Measurements from ENCODE around the gene AMMECR1.

Gene AMMECR1

DNA sequence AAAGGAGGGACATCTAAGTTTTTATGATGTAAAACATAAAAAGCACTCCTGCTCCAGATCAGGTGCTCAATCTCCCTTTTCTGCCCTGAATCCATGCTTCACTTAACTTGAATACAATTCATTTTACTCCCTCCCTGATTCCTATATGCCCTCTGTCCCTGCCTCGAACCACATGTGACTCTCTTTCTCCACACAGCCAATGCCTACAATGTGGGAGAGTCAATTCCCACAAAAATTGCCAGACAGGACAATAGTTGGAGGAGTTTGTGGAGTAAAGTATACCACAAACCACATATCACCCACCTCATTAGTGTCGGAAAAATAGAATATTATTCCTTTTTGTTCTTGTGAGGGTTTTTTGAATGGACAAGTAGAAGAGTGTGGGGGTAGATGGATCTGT lies 9.7 kb downstream of the AMMECR1 start:
- H3K4me1 ChIP-seq (ENCODE audit: low read length) = peaks cover 32% of the 10 kb centered on the region
- H2AFZ ChIP-seq (ENCODE audit: low read length) = no peak overlapping the region
- H3K4me3 ChIP-seq (ENCODE audit: low read length) = no peak overlapping the region
- no peaks in the 10 kb centered on the region for H3F3A ChIP-seq (ENCODE audit: insufficient read depth, low read length)
- H3K27ac ChIP-seq (ENCODE audit: low read length) = no peak overlapping the region
- no peak for TF ChIP-seq EZH2 (optimal IDR thresholded peaks at IDR 0.05; ENCODE audit: low read depth, low read length)
- TF ChIP-seq, protein P1, sequence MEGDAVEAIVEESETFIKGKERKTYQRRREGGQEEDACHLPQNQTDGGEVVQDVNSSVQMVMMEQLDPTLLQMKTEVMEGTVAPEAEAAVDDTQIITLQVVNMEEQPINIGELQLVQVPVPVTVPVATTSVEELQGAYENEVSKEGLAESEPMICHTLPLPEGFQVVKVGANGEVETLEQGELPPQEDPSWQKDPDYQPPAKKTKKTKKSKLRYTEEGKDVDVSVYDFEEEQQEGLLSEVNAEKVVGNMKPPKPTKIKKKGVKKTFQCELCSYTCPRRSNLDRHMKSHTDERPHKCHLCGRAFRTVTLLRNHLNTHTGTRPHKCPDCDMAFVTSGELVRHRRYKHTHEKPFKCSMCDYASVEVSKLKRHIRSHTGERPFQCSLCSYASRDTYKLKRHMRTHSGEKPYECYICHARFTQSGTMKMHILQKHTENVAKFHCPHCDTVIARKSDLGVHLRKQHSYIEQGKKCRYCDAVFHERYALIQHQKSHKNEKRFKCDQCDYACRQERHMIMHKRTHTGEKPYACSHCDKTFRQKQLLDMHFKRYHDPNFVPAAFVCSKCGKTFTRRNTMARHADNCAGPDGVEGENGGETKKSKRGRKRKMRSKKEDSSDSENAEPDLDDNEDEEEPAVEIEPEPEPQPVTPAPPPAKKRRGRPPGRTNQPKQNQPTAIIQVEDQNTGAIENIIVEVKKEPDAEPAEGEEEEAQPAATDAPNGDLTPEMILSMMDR (IDR thresholded peaks at IDR 0.05; ENCODE audit: low read length) = no peak
- TF ChIP-seq EZH2phosphoT487 (IDR thresholded peaks at IDR 0.05; ENCODE audit: low read length) = no peak
- no peak for DNase-seq
- no peaks in the 10 kb centered on the region for H3K27me3 ChIP-seq (replicated peaks; ENCODE audit: insufficient read depth, low read length)
- H3K9ac ChIP-seq (ENCODE audit: low read length) = no peak overlapping the region
- no peaks in the 10 kb centered on the region for H3K9me3 ChIP-seq (replicated peaks; ENCODE audit: insufficient read depth, low read length)
- H3K79me2 ChIP-seq (ENCODE audit: low read length) = peaks cover 91% of the 10 kb centered on the region
- H4K20me1 ChIP-seq (ENCODE audit: insufficient read depth, low read length) = no peaks in the 10 kb centered on the region
- no peaks in the 10 kb centered on the region for H3K36me3 ChIP-seq (replicated peaks; ENCODE audit: insufficient read depth, low read length)
- H3K4me2 ChIP-seq (ENCODE audit: low read depth, low read length) = no peak overlapping the region
- H3K9me2 ChIP-seq (replicated peaks; ENCODE audit: insufficient read depth, low read length) = no peaks in the 10 kb centered on the region

DNA sequence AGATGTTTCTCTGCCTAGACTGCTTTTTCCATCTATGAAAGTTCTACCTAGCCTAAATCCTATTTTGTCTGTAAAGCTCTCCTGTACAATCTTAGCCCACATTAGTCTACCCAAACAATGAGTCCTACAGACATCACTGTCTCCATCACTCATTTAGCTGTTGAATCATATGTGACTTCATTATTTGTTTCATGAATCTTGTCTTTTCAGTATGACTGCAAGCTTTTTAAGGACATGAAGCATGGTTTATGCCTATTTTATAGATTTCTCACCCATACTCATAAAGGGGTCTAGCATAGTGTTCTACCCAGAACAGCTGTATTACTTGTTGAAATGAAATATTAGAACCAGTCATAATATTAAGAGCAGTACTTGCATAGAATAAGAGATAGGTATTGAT lies 13.0 kb downstream of the AMMECR1 start:
- H3K27ac ChIP-seq (ENCODE audit: low read length) = no peak overlapping the region
- H3K4me3 ChIP-seq (ENCODE audit: low read length) = no peak overlapping the region
- no peaks in the 10 kb centered on the region for H3K27me3 ChIP-seq (replicated peaks; ENCODE audit: insufficient read depth, low read length)
- H3K4me1 ChIP-seq (ENCODE audit: low read length) = peaks cover 11% of the 10 kb centered on the region
- no peak overlapping the region for H2AFZ ChIP-seq (ENCODE audit: low read length)
- TF ChIP-seq EZH2 (optimal IDR thresholded peaks at IDR 0.05; ENCODE audit: low read depth, low read length) (no peak), EZH2phosphoT487 (IDR thresholded peaks at IDR 0.05; ENCODE audit: low read length) (no peak)
- TF ChIP-seq, protein P1 (IDR thresholded peaks at IDR 0.05; ENCODE audit: low read length) = no peak
- H3K36me3 ChIP-seq (replicated peaks; ENCODE audit: insufficient read depth, low read length) = no peaks in the 10 kb centered on the region
- H3K4me2 ChIP-seq (ENCODE audit: low read depth, low read length) = no peak overlapping the region
- no peaks in the 10 kb centered on the region for H4K20me1 ChIP-seq (ENCODE audit: insufficient read depth, low read length)
- no peak overlapping the region for H3K9ac ChIP-seq (ENCODE audit: low read length)
- no peaks in the 10 kb centered on the region for H3K9me2 ChIP-seq (replicated peaks; ENCODE audit: insufficient read depth, low read length)
- H3F3A ChIP-seq (ENCODE audit: insufficient read depth, low read length) = no peaks in the 10 kb centered on the region
- peaks cover 94% of the 10 kb centered on the region for H3K79me2 ChIP-seq (ENCODE audit: low read length)
- DNase-seq = no peak
- H3K9me3 ChIP-seq (replicated peaks; ENCODE audit: insufficient read depth, low read length) = no peaks in the 10 kb centered on the region

DNA sequence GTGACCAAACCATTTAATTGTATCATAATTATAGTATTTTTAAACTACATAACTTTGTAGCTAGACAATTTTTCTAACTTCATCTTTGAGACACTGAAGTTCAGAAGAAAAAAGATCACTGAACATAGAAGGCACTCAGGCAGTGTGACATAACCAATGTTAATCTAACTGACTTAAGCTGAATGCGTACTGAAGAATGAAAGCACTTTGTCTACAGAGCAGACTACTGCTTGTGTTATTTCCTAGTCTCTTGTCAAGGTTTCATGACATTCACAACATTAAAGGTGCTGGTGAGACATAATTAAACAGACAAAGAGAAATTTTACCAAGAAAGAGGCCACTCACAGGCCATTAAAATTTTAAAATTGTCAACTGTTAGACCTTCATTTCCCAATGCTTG lies 13.5 kb downstream of the AMMECR1 start:
- Histone ChIP-seq H3K4me1 (ENCODE audit: low read length) (peaks cover 6% of the 10 kb centered on the region), H3K36me3 (replicated peaks; ENCODE audit: insufficient read depth, low read length) (no peaks in the 10 kb centered on the region), H3K4me3 (ENCODE audit: low read length) (no peak overlapping the region), H2AFZ (ENCODE audit: low read length) (no peak overlapping the region), H3K9me3 (replicated peaks; ENCODE audit: insufficient read depth, low read length) (no peaks in the 10 kb centered on the region), H3K27ac (ENCODE audit: low read length) (no peak overlapping the region), H3K27me3 (replicated peaks; ENCODE audit: insufficient read depth, low read length) (no peaks in the 10 kb centered on the region), H3F3A (ENCODE audit: insufficient read depth, low read length) (no peaks in the 10 kb centered on the region), H3K4me2 (ENCODE audit: low read depth, low read length) (no peak overlapping the region), H3K79me2 (ENCODE audit: low read length) (peaks cover 94% of the 10 kb centered on the region), H3K9ac (ENCODE audit: low read length) (no peak overlapping the region), H3K9me2 (replicated peaks; ENCODE audit: insufficient read depth, low read length) (no peaks in the 10 kb centered on the region), H4K20me1 (ENCODE audit: insufficient read depth, low read length) (no peaks in the 10 kb centered on the region)
- no peak for DNase-seq
- no peak for TF ChIP-seq EZH2phosphoT487 (IDR thresholded peaks at IDR 0.05; ENCODE audit: low read length)
- no peak for TF ChIP-seq EZH2 (optimal IDR thresholded peaks at IDR 0.05; ENCODE audit: low read depth, low read length)
- TF ChIP-seq, protein P1 (IDR thresholded peaks at IDR 0.05; ENCODE audit: low read length) = no peak

Measured in MM.1S (cell line).